ENCODE measurements around the gene NKIRAS1. TPM values are rescaled to one million over a fixed set of nuclear protein-coding genes. Genes with fewer than 3 reads are reported as not detected.

Gene NKIRAS1
- total and polyA plus RNA-seq, 2 experiments from 2014 or later = 9.2 to 9.7 TPM

DNA sequence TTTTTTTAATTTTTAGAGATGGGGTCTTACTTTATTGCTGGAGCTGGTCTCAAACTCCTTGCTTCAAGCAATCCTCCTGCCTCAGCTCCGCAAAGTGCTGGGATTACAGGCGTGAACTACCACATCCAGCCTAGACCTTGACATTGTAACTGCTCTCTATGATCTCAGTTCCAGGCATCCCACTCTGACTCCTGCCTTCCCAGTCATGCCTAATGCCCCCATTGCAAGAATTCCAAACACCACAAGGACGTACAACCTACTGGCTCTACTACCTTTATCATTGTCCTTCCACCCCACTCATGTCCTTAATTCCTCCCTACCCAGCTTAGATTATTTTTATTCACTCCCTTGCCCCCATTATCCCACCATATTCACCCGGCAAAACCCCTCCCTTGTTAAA is 21.6 kb downstream of the NKIRAS1 start:
- H3K4me1 Mint-ChIP-seq = peaks cover 27% of the 10 kb centered on the region; the same call in 2 of the 3 replicates
- no peak overlapping the region for H3K4me2 ChIP-seq
- H3K9me3 Mint-ChIP-seq = peaks cover 25% of the 10 kb centered on the region
- no peak overlapping the region for H3K4me3 Mint-ChIP-seq
- peaks cover 75% of the 10 kb centered on the region for H3K36me3 Mint-ChIP-seq (ENCODE audit: low read depth)
- H3K27ac ChIP-seq (ENCODE audit: low read depth) = no peak overlapping the region
- ATAC-seq (no peak), DNase-seq (ENCODE audit: low spot score) (no peak)
- H3K27me3 ChIP-seq (ENCODE audit: insufficient read depth) = no peaks in the 10 kb centered on the region
- H2AFZ ChIP-seq = no peak overlapping the region
- peaks cover 4% of the 10 kb centered on the region for H4K20me1 ChIP-seq (replicated peaks; ENCODE audit: insufficient read depth)
- peaks cover 4% of the 10 kb centered on the region; the same call in 1 of the 2 replicates for H3K79me2 ChIP-seq (replicated peaks; ENCODE audit: insufficient read depth)
- no peaks in the 10 kb centered on the region for H3K9me2 ChIP-seq (ENCODE audit: insufficient read depth)
- H3K27ac Mint-ChIP-seq = peak overlapping the region; percentile 11; the same call in 1 of the 2 replicates
- H3K27me3 Mint-ChIP-seq (ENCODE audit: insufficient read depth, low read depth, poor library complexity) = peaks cover 18% of the 10 kb centered on the region
- peaks cover 16% of the 10 kb centered on the region for H3K4me1 ChIP-seq (ENCODE audit: insufficient read depth)
- no peaks in the 10 kb centered on the region for H3F3A ChIP-seq (replicated peaks; ENCODE audit: low read depth)
- H3K36me3 ChIP-seq (ENCODE audit: insufficient read depth) = peaks cover 20% of the 10 kb centered on the region; the same call in 1 of the 2 replicates
- no peak overlapping the region for H3K4me3 ChIP-seq
- no peak for TF ChIP-seq NANOG (IDR thresholded peaks at IDR 0.05; ENCODE audit: borderline replicate concordance)
- no peak for TF ChIP-seq EZH2 (IDR thresholded peaks at IDR 0.05; ENCODE audit: low read depth, unreplicated experiment)
- no peak for TF ChIP-seq ZNF462 (CRISPR knock-in tag; IDR thresholded peaks at IDR 0.05)
- no peak for TF ChIP-seq ZNF114 (CRISPR knock-in tag; IDR thresholded peaks at IDR 0.05)
- no peak for TF ChIP-seq CTCF (conservative IDR thresholded peaks at IDR 0.05; ENCODE audit: low read depth in 2 of 2)
- TF ChIP-seq, protein P1, sequence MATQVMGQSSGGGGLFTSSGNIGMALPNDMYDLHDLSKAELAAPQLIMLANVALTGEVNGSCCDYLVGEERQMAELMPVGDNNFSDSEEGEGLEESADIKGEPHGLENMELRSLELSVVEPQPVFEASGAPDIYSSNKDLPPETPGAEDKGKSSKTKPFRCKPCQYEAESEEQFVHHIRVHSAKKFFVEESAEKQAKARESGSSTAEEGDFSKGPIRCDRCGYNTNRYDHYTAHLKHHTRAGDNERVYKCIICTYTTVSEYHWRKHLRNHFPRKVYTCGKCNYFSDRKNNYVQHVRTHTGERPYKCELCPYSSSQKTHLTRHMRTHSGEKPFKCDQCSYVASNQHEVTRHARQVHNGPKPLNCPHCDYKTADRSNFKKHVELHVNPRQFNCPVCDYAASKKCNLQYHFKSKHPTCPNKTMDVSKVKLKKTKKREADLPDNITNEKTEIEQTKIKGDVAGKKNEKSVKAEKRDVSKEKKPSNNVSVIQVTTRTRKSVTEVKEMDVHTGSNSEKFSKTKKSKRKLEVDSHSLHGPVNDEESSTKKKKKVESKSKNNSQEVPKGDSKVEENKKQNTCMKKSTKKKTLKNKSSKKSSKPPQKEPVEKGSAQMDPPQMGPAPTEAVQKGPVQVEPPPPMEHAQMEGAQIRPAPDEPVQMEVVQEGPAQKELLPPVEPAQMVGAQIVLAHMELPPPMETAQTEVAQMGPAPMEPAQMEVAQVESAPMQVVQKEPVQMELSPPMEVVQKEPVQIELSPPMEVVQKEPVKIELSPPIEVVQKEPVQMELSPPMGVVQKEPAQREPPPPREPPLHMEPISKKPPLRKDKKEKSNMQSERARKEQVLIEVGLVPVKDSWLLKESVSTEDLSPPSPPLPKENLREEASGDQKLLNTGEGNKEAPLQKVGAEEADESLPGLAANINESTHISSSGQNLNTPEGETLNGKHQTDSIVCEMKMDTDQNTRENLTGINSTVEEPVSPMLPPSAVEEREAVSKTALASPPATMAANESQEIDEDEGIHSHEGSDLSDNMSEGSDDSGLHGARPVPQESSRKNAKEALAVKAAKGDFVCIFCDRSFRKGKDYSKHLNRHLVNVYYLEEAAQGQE (IDR thresholded peaks at IDR 0.05; ENCODE audit: unreplicated experiment) = no peak
- TF ChIP-seq, protein P2, sequence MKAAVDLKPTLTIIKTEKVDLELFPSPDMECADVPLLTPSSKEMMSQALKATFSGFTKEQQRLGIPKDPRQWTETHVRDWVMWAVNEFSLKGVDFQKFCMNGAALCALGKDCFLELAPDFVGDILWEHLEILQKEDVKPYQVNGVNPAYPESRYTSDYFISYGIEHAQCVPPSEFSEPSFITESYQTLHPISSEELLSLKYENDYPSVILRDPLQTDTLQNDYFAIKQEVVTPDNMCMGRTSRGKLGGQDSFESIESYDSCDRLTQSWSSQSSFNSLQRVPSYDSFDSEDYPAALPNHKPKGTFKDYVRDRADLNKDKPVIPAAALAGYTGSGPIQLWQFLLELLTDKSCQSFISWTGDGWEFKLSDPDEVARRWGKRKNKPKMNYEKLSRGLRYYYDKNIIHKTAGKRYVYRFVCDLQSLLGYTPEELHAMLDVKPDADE (IDR thresholded peaks at IDR 0.05) = no peak
- no peak; the same call in 1 of the 2 replicates for TF ChIP-seq POLR2AphosphoS5 (IDR thresholded peaks at IDR 0.05; ENCODE audit: low read depth)
- TF ChIP-seq JUNB (IDR thresholded peaks at IDR 0.05; ENCODE audit: unreplicated experiment) = no peak
- TF ChIP-seq EZH2phosphoT487 (IDR thresholded peaks at IDR 0.05; ENCODE audit: unreplicated experiment) = no peak

Measured in GM23338 (cell line).